ENCODE data around the gene ARHGEF17.

DNA sequence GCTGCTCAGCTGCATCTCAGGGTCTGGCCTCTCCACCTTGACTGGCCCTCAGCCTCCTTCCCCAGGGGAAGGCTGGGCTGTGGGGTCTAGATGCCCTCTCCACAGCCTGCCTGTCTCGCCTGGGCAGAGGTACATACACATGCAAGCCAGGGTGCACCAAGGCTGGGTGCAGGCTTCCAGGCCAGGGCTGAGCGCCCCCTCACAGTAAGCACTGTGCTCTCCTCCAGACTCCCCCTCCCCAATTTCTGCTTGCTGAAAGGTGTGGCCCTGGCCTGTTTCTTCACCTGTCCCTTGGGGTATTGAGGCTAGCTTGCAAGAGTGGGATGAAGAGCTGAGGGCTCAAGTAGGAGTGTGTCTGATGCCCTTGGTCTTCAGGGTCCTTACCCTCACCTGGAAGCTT lies 90.6 kb downstream of the ARHGEF17 start:
- TF ChIP-seq, protein P1, sequence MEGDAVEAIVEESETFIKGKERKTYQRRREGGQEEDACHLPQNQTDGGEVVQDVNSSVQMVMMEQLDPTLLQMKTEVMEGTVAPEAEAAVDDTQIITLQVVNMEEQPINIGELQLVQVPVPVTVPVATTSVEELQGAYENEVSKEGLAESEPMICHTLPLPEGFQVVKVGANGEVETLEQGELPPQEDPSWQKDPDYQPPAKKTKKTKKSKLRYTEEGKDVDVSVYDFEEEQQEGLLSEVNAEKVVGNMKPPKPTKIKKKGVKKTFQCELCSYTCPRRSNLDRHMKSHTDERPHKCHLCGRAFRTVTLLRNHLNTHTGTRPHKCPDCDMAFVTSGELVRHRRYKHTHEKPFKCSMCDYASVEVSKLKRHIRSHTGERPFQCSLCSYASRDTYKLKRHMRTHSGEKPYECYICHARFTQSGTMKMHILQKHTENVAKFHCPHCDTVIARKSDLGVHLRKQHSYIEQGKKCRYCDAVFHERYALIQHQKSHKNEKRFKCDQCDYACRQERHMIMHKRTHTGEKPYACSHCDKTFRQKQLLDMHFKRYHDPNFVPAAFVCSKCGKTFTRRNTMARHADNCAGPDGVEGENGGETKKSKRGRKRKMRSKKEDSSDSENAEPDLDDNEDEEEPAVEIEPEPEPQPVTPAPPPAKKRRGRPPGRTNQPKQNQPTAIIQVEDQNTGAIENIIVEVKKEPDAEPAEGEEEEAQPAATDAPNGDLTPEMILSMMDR (IDR thresholded peaks at IDR 0.05), result no peak
- no peak for TF ChIP-seq EZH2 (IDR thresholded peaks at IDR 0.05)

Data from neural progenitor cell (in vitro differentiated cells).